Ovary (tissue), 3 donors: ENCODE measurements around the gene TMEM125.

Experiments used
- CTCF ChIP-seq, 3 donors: fragments of 450-650 bp in 2 of 3; fragments of 200-600 bp in 1 of 3; IDR thresholded peaks; one replicate each; pipeline versions ENCODE4 v1.5.1 to v1.8.0; 2016 to 2022; ENCODE audit warnings: antibody characterized with exemption in 3 of 3, mild to moderate bottlenecking in 1 of 3
- EP300 ChIP-seq: sonication (generic); formaldehyde crosslinking; IDR thresholded peaks from one replicate; pipeline ENCODE4 v1.6.1; 2017; ENCODE audit warnings: antibody characterized with exemption
- POLR2A ChIP-seq: fragments of 450-650 bp; IDR thresholded peaks from one replicate; pipeline ENCODE4 v1.6.1; 2017; ENCODE audit warnings: antibody characterized with exemption, mild to moderate bottlenecking, moderate library complexity
- donor health status: DM: no; HTN: no; CAD: no.

- TF ChIP-seq CTCF (IDR thresholded peaks at IDR 0.05) (no peak), POLR2A (no peak), EP300 (no peak)
Measured at GRCh38 chr1:43221797-43222196, 48.0 kb upstream of the TMEM125 start.
